H1 (cell line): ENCODE measurements around the gene ANKRD27. TPM values are rescaled to one million over a fixed set of nuclear protein-coding genes. Genes with fewer than 3 reads are reported as not detected.

Experiments
- CTCF ChIA-PET: fragments of 300-600 bp; sonication (Branson Sonifier 250); formaldehyde crosslinking; loops from one replicate; lab custom pipeline; 2021; ENCODE audit not compliant: partially characterized antibody; lab: Charles Lee
- POLR2A ChIA-PET: fragments of 300-600 bp; sonication (Branson Sonifier 250); formaldehyde crosslinking; loops from one replicate; lab custom pipeline; 2021; ENCODE audit warnings: inconsistent platforms; ENCODE audit not compliant: partially characterized antibody; lab: Charles Lee
- DNase-seq, 2 experiments: peaks; one replicate each; pipeline versions ENCODE4 v3.0.0 to v3.0.0-alpha.2; 2010 to 2022; ENCODE audit warnings: low spot score in 2 of 2, low read depth in 1 of 2, mixed read lengths in 1 of 2
- FAIRE-seq: peaks from 2 replicates; lab custom pipeline; 2011; peaks lifted over from hg19 to GRCh38; lab: Jason Lieb, UNC
- H2AFZ ChIP-seq: 2 replicates; pipeline ENCODE4 v1.8.1; 2012; ENCODE audit warnings: low read length, inconsistent platforms
- H2AK5ac ChIP-seq: 2 replicates; pipeline ENCODE4 v1.6.1; 2013; ENCODE audit warnings: low read depth, low read length
- H2BK120ac ChIP-seq: replicated peaks from 2 replicates; pipeline ENCODE3; 2013; ENCODE audit warnings: low read depth, low read length, inconsistent platforms
- H2BK12ac ChIP-seq: 2 replicates; pipeline ENCODE4 v1.6.1; 2013; ENCODE audit warnings: low read depth, low read length
- H2BK15ac ChIP-seq: 2 replicates; pipeline ENCODE4 v1.6.1; 2013; ENCODE audit warnings: low read length
- H2BK20ac ChIP-seq: 2 replicates; pipeline ENCODE4 v1.6.1; 2013; ENCODE audit warnings: low read length
- H2BK5ac ChIP-seq: 2 replicates; pipeline ENCODE4 v1.6.1; 2013; ENCODE audit warnings: low read depth, low read length
- H3K14ac ChIP-seq: 2 replicates; pipeline ENCODE4 v1.6.1; 2013; ENCODE audit warnings: inconsistent platforms; ENCODE audit not compliant: insufficient read length
- H3K18ac ChIP-seq: 2 replicates; pipeline ENCODE4 v1.6.1; 2013; ENCODE audit warnings: low read length; ENCODE audit errors: extremely low read depth
- H3K23ac ChIP-seq: 2 replicates; pipeline ENCODE4 v1.6.1; 2013; ENCODE audit warnings: inconsistent platforms; ENCODE audit not compliant: insufficient read length
- H3K23me2 ChIP-seq: 2 replicates; pipeline ENCODE4 v1.6.1; 2013; ENCODE audit warnings: low read depth, low read length
- H3K27ac ChIP-seq: 2 replicates; pipeline ENCODE4 v1.6.1; 2011; ENCODE audit warnings: low read depth, low read length, inconsistent platforms
- H3K27me3 ChIP-seq, 4 experiments: replicated peaks in 1 of 4; 1 replicate in 1 of 4; 2 replicates in 3 of 4; pipeline versions ENCODE4 v1.6.1 to v1.8.1; 2011 to 2013; ENCODE audit warnings: low read length in 3 of 4, mild to moderate bottlenecking in 3 of 4, inconsistent platforms in 2 of 4, mixed read lengths in 2 of 4, moderate library complexity in 1 of 4; ENCODE audit not compliant: control insufficient read depth in 3 of 4, insufficient read depth in 3 of 4; ENCODE audit errors: extremely low read depth in 1 of 4
- H3K36me3 ChIP-seq, 4 experiments: 2 replicates each; pipeline versions ENCODE4 v1.6.1 to v1.8.1; 2011 to 2013; ENCODE audit warnings: mild to moderate bottlenecking in 4 of 4, low read length in 3 of 4, moderate library complexity in 2 of 4, control low read depth in 1 of 4, inconsistent platforms in 1 of 4; ENCODE audit not compliant: insufficient read depth in 4 of 4, control insufficient read depth in 2 of 4
- H3K4ac ChIP-seq: replicated peaks from 2 replicates; pipeline ENCODE3; 2013; ENCODE audit warnings: low read length, low read depth, mixed read lengths, inconsistent platforms; ENCODE audit not compliant: insufficient read length
- H3K4me1 ChIP-seq, 4 experiments: replicated peaks in 1 of 4; 1 replicate in 1 of 4; 2 replicates in 3 of 4; pipeline versions ENCODE4 v1.6.1 to v1.8.1; 2011 to 2013; ENCODE audit warnings: low read length in 3 of 4, inconsistent platforms in 2 of 4, mixed read lengths in 1 of 4; ENCODE audit not compliant: insufficient read depth in 4 of 4, control insufficient read depth in 3 of 4
- H3K4me2 ChIP-seq, 2 experiments: 2 replicates each; pipeline versions ENCODE4 v1.6.1 to v1.8.1; 2011 to 2013; ENCODE audit warnings: low read depth in 2 of 2, low read length in 2 of 2, control low read depth in 1 of 2, inconsistent platforms in 1 of 2, mild to moderate bottlenecking in 1 of 2; ENCODE audit not compliant: insufficient read depth in 1 of 2
- H3K4me3 ChIP-seq, 4 experiments: fragments of 200-600, 300-600 bp in 1 of 4; sonication (generic), shearing (Covaris generic), sonication (Bioruptor Twin) in 1 of 4; 2 replicates each; pipeline versions ENCODE4 v1.5.1 to v1.8.1; 2011 to 2016; ENCODE audit warnings: low read length in 4 of 4, low read depth in 3 of 4, control low read depth in 2 of 4, inconsistent platforms in 2 of 4, mild to moderate bottlenecking in 2 of 4, mixed read lengths in 1 of 4, moderate library complexity in 1 of 4; ENCODE audit not compliant: insufficient read depth in 2 of 4; ENCODE audit errors: extremely low read depth in 1 of 4
- H3K56ac ChIP-seq: replicated peaks from 2 replicates; pipeline ENCODE3; 2013; ENCODE audit warnings: low read depth, mild to moderate bottlenecking, mixed read lengths, low read length, inconsistent platforms; ENCODE audit not compliant: insufficient read length
- H3K79me1 ChIP-seq: 2 replicates; pipeline ENCODE4 v1.6.1; 2013; ENCODE audit warnings: low read depth, low read length, control low read depth
- H3K79me2 ChIP-seq, 2 experiments: 2 replicates each; pipeline versions ENCODE4 v1.6.1 to v1.8.1; 2012 to 2013; ENCODE audit warnings: low read length in 2 of 2, mild to moderate bottlenecking in 2 of 2, inconsistent platforms in 1 of 2; ENCODE audit not compliant: insufficient read depth in 2 of 2, control insufficient read depth in 1 of 2
- H3K9ac ChIP-seq, 4 experiments: replicated peaks in 1 of 4; 1 replicate in 1 of 4; 2 replicates in 3 of 4; pipeline versions ENCODE4 v1.6.1 to v1.8.1; 2011 to 2013; ENCODE audit warnings: low read depth in 3 of 4, low read length in 3 of 4, control low read depth in 2 of 4, mild to moderate bottlenecking in 2 of 4, moderate library complexity in 2 of 4, inconsistent platforms in 1 of 4; ENCODE audit errors: extremely low read depth in 1 of 4
- H3K9me3 ChIP-seq, 2 experiments: 2 replicates each; pipeline versions ENCODE4 v1.6.1 to v1.8.1; 2012 to 2013; ENCODE audit warnings: mild to moderate bottlenecking in 2 of 2, moderate library complexity in 2 of 2, control low read depth in 1 of 2, inconsistent platforms in 1 of 2, low read depth in 1 of 2, low read length in 1 of 2, mixed read lengths in 1 of 2; ENCODE audit not compliant: insufficient read depth in 2 of 2
- H4K20me1 ChIP-seq, 2 experiments: replicated peaks in 1 of 2; 2 replicates each; pipeline versions ENCODE3 to v1.8.1; 2011 to 2013; ENCODE audit warnings: inconsistent platforms in 2 of 2, low read length in 2 of 2, mild to moderate bottlenecking in 1 of 2; ENCODE audit not compliant: insufficient read depth in 2 of 2, control insufficient read depth in 1 of 2
- H4K5ac ChIP-seq: 2 replicates; pipeline ENCODE4 v1.6.1; 2013; ENCODE audit warnings: low read length, low read depth, mixed read lengths, inconsistent platforms; ENCODE audit not compliant: insufficient read length
- H4K8ac ChIP-seq: 2 replicates; pipeline ENCODE4 v1.8.0; 2013; ENCODE audit warnings: mild to moderate bottlenecking, moderate library complexity, low read length, inconsistent platforms; ENCODE audit not compliant: insufficient read depth; ENCODE audit errors: extremely low read depth
- H4K91ac ChIP-seq: replicated peaks from 2 replicates; pipeline ENCODE3; 2013; ENCODE audit warnings: low read length, mixed read lengths, inconsistent platforms; ENCODE audit not compliant: insufficient read length
- ATF3 ChIP-seq: IDR thresholded peaks from 2 replicates; pipeline ENCODE4 v1.6.1; 2011; ENCODE audit warnings: low read depth, mild to moderate bottlenecking, low read length; ENCODE audit not compliant: insufficient read depth
- CHD2 ChIP-seq: IDR thresholded peaks from 2 replicates; pipeline ENCODE4 v1.6.1; 2012; ENCODE audit warnings: low read length, improper control_type of control experiment
- CREB1 ChIP-seq: IDR thresholded peaks from 2 replicates; pipeline ENCODE4 v1.6.1; 2012; ENCODE audit warnings: inconsistent platforms
- EZH2 ChIP-seq: fragments of 200-600 bp; sonication (generic); IDR thresholded peaks from 2 replicates; pipeline ENCODE4 v1.7.1; 2012; ENCODE audit warnings: low read depth, mild to moderate bottlenecking, moderate library complexity, low read length, inconsistent platforms; ENCODE audit not compliant: severe bottlenecking
- GTF2F1 ChIP-seq: IDR thresholded peaks from 2 replicates; pipeline ENCODE4 v1.6.1; 2012; ENCODE audit warnings: low read depth, low read length, improper control_type of control experiment, borderline replicate concordance
- JUN ChIP-seq: IDR thresholded peaks from 2 replicates; pipeline ENCODE4 v1.6.1; 2011; ENCODE audit warnings: low read depth, mild to moderate bottlenecking, improper control_type of control experiment, low read length
- JUND ChIP-seq: IDR thresholded peaks from 2 replicates; pipeline ENCODE4 v1.6.1; 2011; ENCODE audit warnings: mild to moderate bottlenecking, improper control_type of control experiment, low read length
- POLR2AphosphoS5 ChIP-seq: IDR thresholded peaks from 2 replicates; pipeline ENCODE4 v1.6.1; 2011; ENCODE audit warnings: low read depth, low read length
- SIX5 ChIP-seq: IDR thresholded peaks from 2 replicates; pipeline ENCODE4 v1.6.1; 2011; ENCODE audit warnings: mild to moderate bottlenecking, low read depth, low read length
- SUZ12 ChIP-seq: fragments of 200-600 bp; sonication (generic); IDR thresholded peaks from 2 replicates; pipeline ENCODE4 v1.6.1; 2012; ENCODE audit warnings: mild to moderate bottlenecking, inconsistent platforms, low read length, moderate library complexity, mixed read lengths
- TAF1 ChIP-seq: IDR thresholded peaks from 2 replicates; pipeline ENCODE4 v1.6.1; 2011; ENCODE audit warnings: mild to moderate bottlenecking, low read depth, low read length
- WGBS, 2 experiments: shearing (Covaris generic) in 1 of 2; methylation state at CpG; one replicate each; pipeline versions ENCODE4 v1.1.6 to v1.1.7; 2013 to 2015; ENCODE audit warnings: low lambda C conversion rate in 2 of 2, mixed read lengths in 2 of 2, inconsistent platforms in 1 of 2, low coverage in 1 of 2, missing lambda C conversion rate in 1 of 2; ENCODE audit not compliant: insufficient replicate concordance in 2 of 2, insufficient coverage in 1 of 2, insufficient read length in 1 of 2; ENCODE audit errors: extremely low coverage in 1 of 2, missing lambda C conversion rate in 1 of 2; 5-methylcytosine and 5-hydroxymethylcytosine counted together
- polyA plus RNA-seq, 7 experiments: library from polyadenylated mRNA; depleted of rRNA in 3 of 7; stranded (reverse) in 5 of 7; unstranded in 2 of 7; fragments of >200 nt in 5 of 7; fragments of 200-250 nt in 2 of 7; gene quantifications; 1 replicate in 5 of 7; 2 replicates in 1 of 7; 4 replicates in 1 of 7; pipeline versions ENCODE4 v1.2.1 to v1.2.3, GENCODE V29; 2011 to 2013; ENCODE audit warnings: missing spikeins in 2 of 7, mixed read lengths in 2 of 7
- total RNA-seq: library from RNA; stranded (reverse); fragmentation: NEBNext Ultra II Directional; extraction: Animal tissue kit (Norgen Biotek cat#: 25700); gene quantifications from 2 replicates; pipeline ENCODE4 v1.2.1, GENCODE V29; 2021
- TF ChIP-seq, protein P1 (sequence below), 3 experiments: IDR thresholded peaks; 1 replicate in 2 of 3; 2 replicates in 1 of 3; pipeline versions ENCODE4 v1.5.1 to v1.6.1; 2011; ENCODE audit warnings: low read length in 3 of 3, mild to moderate bottlenecking in 3 of 3, inconsistent platforms in 2 of 3, low read depth in 1 of 3, moderate library complexity in 1 of 3; ENCODE audit not compliant: insufficient read depth in 1 of 3; ENCODE audit errors: control extremely low read depth in 1 of 3

Gene ANKRD27
- total and polyA plus RNA-seq, 2 of the 8 experiments (the other 6 are each of a cell fraction or from before 2014, with no cell fraction given): 27.9 to 55.7 TPM

- no peak overlapping the region for H2AK5ac ChIP-seq
- FAIRE-seq: no peak
- no peak overlapping the region for H4K8ac ChIP-seq
- H3K36me3 ChIP-seq: peaks cover 3 to 65% (median 39%) of the 10 kb centered on the region in 4 experiments; a peak in 7 of 8 replicates
- H3K23me2 ChIP-seq: no peaks in the 10 kb centered on the region
- H2BK120ac ChIP-seq: no peak overlapping the region
- no peak overlapping the region for H2BK12ac ChIP-seq
- H3K27ac ChIP-seq: no peak overlapping the region
- no peaks in the 10 kb centered on the region for H3K79me2 ChIP-seq
- H2AFZ ChIP-seq: no peak overlapping the region
- no peak overlapping the region for H3K14ac ChIP-seq
- no peak overlapping the region for H2BK5ac ChIP-seq
- H3K9ac ChIP-seq: peak overlapping the region in 1 of 4 experiments; percentile 13; a peak in 1 of 7 replicates
- H3K27me3 ChIP-seq: no peaks in the 10 kb centered on the region
- H4K20me1 ChIP-seq: peaks cover 0 to 1% of the 10 kb centered on the region in 2 experiments
- H3K23ac ChIP-seq: no peak overlapping the region
- H3K4me3 ChIP-seq: no peak overlapping the region
- POLR2A ChIA-PET: no interaction called here
- H3K79me1 ChIP-seq: no peaks in the 10 kb centered on the region
- CTCF ChIA-PET: interaction anchor here (1.2 kb wide), 2 partner anchors 14 to 26 kb away, joined by 3 read pairs; no protein-coding TSS in a partner anchor
- H3K4me2 ChIP-seq: no peak overlapping the region
- H3K9me3 ChIP-seq: peaks cover 0 to 4% of the 10 kb centered on the region in 2 experiments; a peak in 1 of 4 replicates
- H2BK20ac ChIP-seq: no peak overlapping the region
- 95% methylated on average over 11 of the region's 11 CpGs; no CpG with 5 or more reads in 1 of the 2 experiments for WGBS, 2 experiments
- H2BK15ac ChIP-seq: no peak overlapping the region
- H3K4ac ChIP-seq: no peak overlapping the region
- no peaks in the 10 kb centered on the region for H3K4me1 ChIP-seq
- no peak for DNase-seq
- H4K5ac ChIP-seq: no peak overlapping the region
- no peak overlapping the region for H3K56ac ChIP-seq
- H4K91ac ChIP-seq: no peak overlapping the region
- H3K18ac ChIP-seq: no peak overlapping the region
- TF ChIP-seq TAF1 (no peak), CHD2 (no peak), SIX5 (no peak), EZH2 (no peak), JUND (no peak), CREB1 (no peak), POLR2AphosphoS5 (no peak), SUZ12 (no peak), JUN (no peak), ATF3 (no peak), GTF2F1 (no peak)
- TF ChIP-seq, protein P1, sequence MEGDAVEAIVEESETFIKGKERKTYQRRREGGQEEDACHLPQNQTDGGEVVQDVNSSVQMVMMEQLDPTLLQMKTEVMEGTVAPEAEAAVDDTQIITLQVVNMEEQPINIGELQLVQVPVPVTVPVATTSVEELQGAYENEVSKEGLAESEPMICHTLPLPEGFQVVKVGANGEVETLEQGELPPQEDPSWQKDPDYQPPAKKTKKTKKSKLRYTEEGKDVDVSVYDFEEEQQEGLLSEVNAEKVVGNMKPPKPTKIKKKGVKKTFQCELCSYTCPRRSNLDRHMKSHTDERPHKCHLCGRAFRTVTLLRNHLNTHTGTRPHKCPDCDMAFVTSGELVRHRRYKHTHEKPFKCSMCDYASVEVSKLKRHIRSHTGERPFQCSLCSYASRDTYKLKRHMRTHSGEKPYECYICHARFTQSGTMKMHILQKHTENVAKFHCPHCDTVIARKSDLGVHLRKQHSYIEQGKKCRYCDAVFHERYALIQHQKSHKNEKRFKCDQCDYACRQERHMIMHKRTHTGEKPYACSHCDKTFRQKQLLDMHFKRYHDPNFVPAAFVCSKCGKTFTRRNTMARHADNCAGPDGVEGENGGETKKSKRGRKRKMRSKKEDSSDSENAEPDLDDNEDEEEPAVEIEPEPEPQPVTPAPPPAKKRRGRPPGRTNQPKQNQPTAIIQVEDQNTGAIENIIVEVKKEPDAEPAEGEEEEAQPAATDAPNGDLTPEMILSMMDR (IDR thresholded peaks at IDR 0.05; ENCODE audit: control extremely low read depth in 1 of 3, insufficient read depth in 1 of 3, low read depth in 1 of 3, low read length in 3 of 3): no peak
These were observed 77.0 kb downstream of the ANKRD27 start for GRCh38 chr19:32598022-32598421.
